ENCODE measurements around the gene MYO18B. TPM values are rescaled to one million over a fixed set of nuclear protein-coding genes. Genes with fewer than 3 reads are reported as not detected.

Gene MYO18B
- total RNA-seq = under 1 TPM in 5 of 6 experiments, not detected in 1; 0.04 to 0.56 (median 0.07) TPM
- long read RNA-seq = 0 reads

DNA sequence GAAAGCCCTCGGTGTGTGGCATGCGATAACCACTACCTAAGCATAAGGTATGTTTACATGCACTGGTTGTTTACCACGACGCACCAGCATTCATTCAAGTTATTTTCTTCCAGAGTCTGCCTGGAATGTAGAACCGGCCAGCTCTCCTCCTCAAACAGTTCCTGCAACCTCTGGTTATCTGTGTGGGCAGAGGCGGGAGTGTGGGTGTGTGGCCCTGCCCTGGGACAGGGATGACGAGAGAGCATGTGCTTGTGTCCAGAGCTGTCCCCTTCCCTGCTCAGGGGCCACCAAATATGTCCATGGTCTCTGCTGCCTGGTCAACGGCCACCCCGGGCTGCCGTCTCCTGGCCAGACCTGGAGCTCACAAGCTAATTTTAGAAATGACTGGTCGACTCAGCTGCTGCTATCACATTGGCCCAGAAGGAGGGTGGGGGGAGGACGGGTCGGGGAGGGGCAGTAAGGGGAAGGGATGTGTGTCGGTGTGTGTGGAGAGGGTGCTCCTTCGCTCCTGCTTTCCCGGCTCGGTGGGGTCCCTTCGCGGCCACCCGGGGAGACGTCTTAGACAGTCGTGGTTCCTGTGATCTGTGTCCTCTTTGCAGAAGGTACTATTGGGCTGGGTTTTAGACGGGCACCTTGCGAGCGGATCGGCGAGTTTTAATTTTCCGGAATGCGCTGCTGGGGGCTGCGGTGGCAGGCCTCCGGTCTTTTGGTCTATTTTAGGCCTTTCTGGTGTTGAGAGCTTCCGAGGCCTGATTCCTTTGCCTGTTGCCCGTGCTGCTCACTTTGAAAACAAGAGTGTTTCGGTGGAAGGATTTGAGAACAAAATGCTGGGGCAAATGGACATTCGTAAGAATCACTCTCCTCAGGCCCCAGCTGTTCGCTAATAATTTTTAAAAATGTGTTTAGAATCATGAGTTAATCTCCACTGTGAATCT, at the start of gene MYO18B:
Gene MYO18B, plus strand, starts transcription at position 497 of the 935 bp plus-strand sequence. CDS start 18,905 bp downstream, outside the sequence.
- no peaks in the 10 kb centered on the region for H3K27me3 ChIP-seq
- WGBS (ENCODE audit: insufficient coverage, low coverage, low lambda C conversion rate, missing lambda C conversion rate) = 82% methylated on average over 18 of the region's 36 CpGs
- ATAC-seq = no peak

DNA sequence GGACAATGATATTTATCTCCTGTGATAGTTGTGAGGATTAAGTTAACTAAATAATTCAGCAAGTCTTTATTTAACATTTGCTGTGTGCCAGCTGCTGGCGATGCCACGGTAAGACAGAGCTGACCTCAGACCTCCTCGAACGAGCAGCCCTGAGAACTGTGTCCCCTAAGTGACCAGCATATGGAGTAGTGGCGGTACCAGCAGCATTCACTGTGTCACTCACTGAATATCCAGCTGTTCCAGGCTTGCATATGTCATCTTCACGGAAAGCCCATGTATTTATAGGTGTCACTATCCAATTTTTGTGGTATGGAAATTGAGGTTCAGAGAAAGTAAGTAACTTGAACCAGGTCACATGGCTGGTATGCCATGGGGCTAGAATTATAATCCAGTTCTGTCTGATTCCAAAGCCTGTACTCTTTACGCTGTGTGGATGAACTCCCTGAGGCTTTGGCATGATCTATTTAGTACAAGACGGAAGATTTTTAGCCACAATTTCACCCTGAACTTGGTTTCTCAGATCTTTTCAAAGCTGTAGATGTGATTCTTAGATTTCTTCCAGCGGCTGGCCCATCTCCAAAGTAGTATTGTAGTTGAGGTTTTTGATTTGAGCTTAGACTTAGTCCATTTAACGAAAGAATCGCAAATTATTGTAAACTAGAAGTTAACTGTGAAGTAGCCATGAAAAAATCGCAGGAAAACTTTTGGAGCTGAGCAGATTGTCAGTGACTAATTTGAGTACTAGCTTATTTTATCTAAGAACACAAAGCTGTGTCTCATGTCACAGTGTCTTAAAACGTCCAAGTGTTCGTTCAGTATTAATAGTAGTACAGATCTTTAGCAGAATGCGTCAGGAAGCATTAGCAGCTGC, 49.4 kb upstream of the MYO18B start:
- no peak overlapping the region for H3K4me3 ChIP-seq
- H3K36me3 ChIP-seq = no peaks in the 10 kb centered on the region
- intact Hi-C loops (cut with DNase I) = no loop called here
- H3K9me3 ChIP-seq = no peaks in the 10 kb centered on the region
- no peak for TF ChIP-seq POLR2A (IDR thresholded peaks at IDR 0.05)
- no peak for TF ChIP-seq CTCF (IDR thresholded peaks at IDR 0.05)
- H3K4me1 ChIP-seq = no peaks in the 10 kb centered on the region
- H3K27ac ChIP-seq = no peak overlapping the region
- H3K27me3 ChIP-seq = no peaks in the 10 kb centered on the region
- ATAC-seq = no peak
- WGBS (ENCODE audit: insufficient coverage, low coverage, low lambda C conversion rate, missing lambda C conversion rate) = 89% methylated on average over 12 of the region's 15 CpGs
- DNase-seq = no peak

More for the DNA sequence above, at the start of gene MYO18B:
- no peak for DNase-seq
- intact Hi-C loops (cut with DNase I) = no loop called here
- Histone ChIP-seq H3K4me1 (no peaks in the 10 kb centered on the region), H3K4me3 (no peak within 1 kb of the TSS), H3K9me3 (no peaks in the 10 kb centered on the region), H3K27ac (no peak within 1 kb of the TSS), H3K36me3 (no peaks in the 10 kb centered on the region)
- no peak for TF ChIP-seq POLR2A (IDR thresholded peaks at IDR 0.05)
- no peak for TF ChIP-seq CTCF (IDR thresholded peaks at IDR 0.05)

DNA sequence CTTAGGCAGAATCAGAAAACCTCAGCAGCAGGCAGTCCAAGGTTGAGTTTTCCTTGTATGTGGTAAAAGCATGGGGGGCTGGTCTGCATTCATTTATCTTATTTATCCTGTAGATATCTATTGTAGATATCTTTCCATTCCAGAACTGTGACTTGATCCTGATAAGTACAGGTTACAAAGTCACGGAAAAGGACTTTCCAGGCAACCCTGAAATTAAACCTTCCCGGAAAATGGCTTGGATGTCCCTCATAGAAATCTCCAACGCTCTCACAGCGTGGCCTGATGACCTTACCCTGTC, 48.8 kb upstream of the MYO18B start:
- WGBS (ENCODE audit: insufficient coverage, low coverage, low lambda C conversion rate, missing lambda C conversion rate) = 100% methylated on average over 3 of the region's 4 CpGs

More for the DNA sequence above, 48.8 kb upstream of the MYO18B start:
- H3K36me3 ChIP-seq = no peaks in the 10 kb centered on the region
- no peak overlapping the region for H3K4me3 ChIP-seq
- no peaks in the 10 kb centered on the region for H3K9me3 ChIP-seq
- TF ChIP-seq POLR2A (IDR thresholded peaks at IDR 0.05) (no peak), CTCF (IDR thresholded peaks at IDR 0.05) (no peak)
- H3K4me1 ChIP-seq = no peaks in the 10 kb centered on the region
- no peak overlapping the region for H3K27ac ChIP-seq
- no peak for DNase-seq
- intact Hi-C loops (cut with DNase I) = no loop called here
- no peak for ATAC-seq
- no peaks in the 10 kb centered on the region for H3K27me3 ChIP-seq

Data from right lobe of liver (tissue), 6 donors.